Spleen (tissue), 7 donors: ENCODE measurements around the gene PCBP3.

Experiments
- CTCF ChIP-seq, 11 experiments: fragments of 200-600 bp in 7 of 11; fragments of 450-650 bp in 4 of 11; sonication (generic) in 4 of 11; IDR thresholded peaks in 8 of 11; conservative IDR thresholded peaks in 3 of 11; 1 replicate in 7 of 11; 2 replicates in 4 of 11; pipeline versions ENCODE4 v1.4.0 to v1.8.0; 2016 to 2021; ENCODE audit warnings: antibody characterized with exemption in 11 of 11, inconsistent platforms in 4 of 11, mild to moderate bottlenecking in 1 of 11
- POLR2A ChIP-seq, 3 donors: fragments of 450-650 bp; IDR thresholded peaks; one replicate each; pipeline ENCODE4 v1.5.1; 2017; ENCODE audit warnings: antibody characterized with exemption in 3 of 3, mild to moderate bottlenecking in 1 of 3
- POLR2AphosphoS5 ChIP-seq, 3 donors: sonication (generic); formaldehyde crosslinking; IDR thresholded peaks; one replicate each; pipeline ENCODE4 v1.5.1; 2017; ENCODE audit warnings: antibody characterized with exemption in 3 of 3
- donor health status: DM: no; HTN: no; CAD: no; lungs with moderate emphysema.
- donor health status: DM: no; HTN: no; CAD: no.
- donor health status: DM: no; HTN: no; CAD: no.

DNA sequence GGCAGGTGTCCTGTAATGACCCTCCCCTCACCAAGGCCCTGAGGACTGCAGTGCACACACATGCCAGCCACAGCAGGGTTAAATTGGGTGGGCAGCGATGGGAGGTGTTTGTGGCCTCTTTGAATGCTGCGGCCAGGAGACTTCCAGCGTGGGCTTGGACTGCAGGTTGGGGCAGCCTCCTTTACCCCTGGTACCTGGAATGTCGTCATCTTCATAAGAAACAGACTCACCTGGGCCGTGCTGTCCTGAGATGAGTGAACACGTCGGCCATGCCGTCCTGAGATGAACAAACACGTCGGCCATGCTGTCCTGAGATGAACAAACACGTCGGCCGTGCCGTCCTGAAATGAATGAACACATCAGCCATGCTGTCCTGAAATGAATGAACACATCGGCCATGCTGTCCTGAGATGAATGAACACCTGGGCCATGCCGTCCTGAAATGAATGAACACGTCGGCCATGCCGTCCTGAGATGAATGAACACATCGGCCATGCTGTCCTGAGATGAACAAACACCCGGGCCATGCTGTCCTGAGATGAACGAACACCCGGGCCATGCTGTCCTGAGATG is 288.0 kb downstream of the PCBP3 start:
- TF ChIP-seq CTCF (IDR thresholded peaks at IDR 0.05 in 8 of 11, conservative IDR thresholded peaks at IDR 0.05 in 3 of 11) (no peak), POLR2AphosphoS5 (IDR thresholded peaks at IDR 0.05) (no peak), POLR2A (IDR thresholded peaks at IDR 0.05) (no peak)
